Uterus (tissue), 2 donors: ENCODE data around the gene NSDHL.

Experiments
- POLR2A ChIP-seq, 2 donors: fragments of 450-650 bp; IDR thresholded peaks; one replicate each; pipeline ENCODE4 v1.6.1; 2016; ENCODE audit warnings: antibody characterized with exemption in 2 of 2, mild to moderate bottlenecking in 1 of 2, moderate library complexity in 1 of 2
- TF ChIP-seq, protein P1 (sequence below), 4 experiments: fragments of 200-600 bp in 2 of 4; fragments of 450-650 bp in 2 of 4; sonication (generic) in 2 of 4; IDR thresholded peaks; one replicate each; pipeline ENCODE4 v1.5.1; 2016 to 2019; ENCODE audit warnings: antibody characterized with exemption in 4 of 4, mild to moderate bottlenecking in 2 of 4, moderate library complexity in 1 of 4

DNA sequence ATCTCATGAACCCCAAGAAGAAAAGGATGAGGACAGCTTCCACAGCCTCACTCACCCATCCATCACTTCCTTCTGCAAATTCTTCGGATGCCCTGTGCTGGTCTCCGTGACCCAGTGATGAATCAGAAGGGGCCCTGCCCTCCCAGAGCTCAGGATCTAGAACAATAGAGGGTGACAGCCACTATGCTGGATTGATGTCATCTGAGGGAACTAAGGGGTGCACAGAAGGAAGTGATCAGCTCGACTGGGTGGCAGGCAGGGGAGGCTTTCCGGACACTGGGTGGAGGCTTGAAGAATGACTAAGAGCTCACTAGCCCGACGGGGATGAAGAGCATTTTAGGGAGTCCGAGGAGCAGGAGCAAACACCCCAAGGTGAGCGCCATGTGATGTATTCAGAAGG, 65.6 kb downstream of the NSDHL start:
- TF ChIP-seq, protein P1, sequence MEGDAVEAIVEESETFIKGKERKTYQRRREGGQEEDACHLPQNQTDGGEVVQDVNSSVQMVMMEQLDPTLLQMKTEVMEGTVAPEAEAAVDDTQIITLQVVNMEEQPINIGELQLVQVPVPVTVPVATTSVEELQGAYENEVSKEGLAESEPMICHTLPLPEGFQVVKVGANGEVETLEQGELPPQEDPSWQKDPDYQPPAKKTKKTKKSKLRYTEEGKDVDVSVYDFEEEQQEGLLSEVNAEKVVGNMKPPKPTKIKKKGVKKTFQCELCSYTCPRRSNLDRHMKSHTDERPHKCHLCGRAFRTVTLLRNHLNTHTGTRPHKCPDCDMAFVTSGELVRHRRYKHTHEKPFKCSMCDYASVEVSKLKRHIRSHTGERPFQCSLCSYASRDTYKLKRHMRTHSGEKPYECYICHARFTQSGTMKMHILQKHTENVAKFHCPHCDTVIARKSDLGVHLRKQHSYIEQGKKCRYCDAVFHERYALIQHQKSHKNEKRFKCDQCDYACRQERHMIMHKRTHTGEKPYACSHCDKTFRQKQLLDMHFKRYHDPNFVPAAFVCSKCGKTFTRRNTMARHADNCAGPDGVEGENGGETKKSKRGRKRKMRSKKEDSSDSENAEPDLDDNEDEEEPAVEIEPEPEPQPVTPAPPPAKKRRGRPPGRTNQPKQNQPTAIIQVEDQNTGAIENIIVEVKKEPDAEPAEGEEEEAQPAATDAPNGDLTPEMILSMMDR (IDR thresholded peaks at IDR 0.05) = no peak
- TF ChIP-seq POLR2A (IDR thresholded peaks at IDR 0.05) = no peak
